Urothelium cell line (cell line): ENCODE results near the gene RPL10.
A peak's percentile ranks its signal among the peaks of the same experiment; 100 is the strongest.
"Not testable (repeated sequence)": the region's sequence is repeated elsewhere in the genome, so short reads cannot be mapped to it uniquely, and the experiment has no call there.

ENCODE experiments used
- DNase-seq: peaks from one replicate; pipeline ENCODE4 v3.0.0; 2011; ENCODE audit warnings: low spot score, mixed read lengths
- FAIRE-seq: peaks from 2 replicates; lab custom pipeline; 2011; peaks lifted over from hg19 to GRCh38; lab: Jason Lieb, UNC

The RPL10 gene

DNA sequence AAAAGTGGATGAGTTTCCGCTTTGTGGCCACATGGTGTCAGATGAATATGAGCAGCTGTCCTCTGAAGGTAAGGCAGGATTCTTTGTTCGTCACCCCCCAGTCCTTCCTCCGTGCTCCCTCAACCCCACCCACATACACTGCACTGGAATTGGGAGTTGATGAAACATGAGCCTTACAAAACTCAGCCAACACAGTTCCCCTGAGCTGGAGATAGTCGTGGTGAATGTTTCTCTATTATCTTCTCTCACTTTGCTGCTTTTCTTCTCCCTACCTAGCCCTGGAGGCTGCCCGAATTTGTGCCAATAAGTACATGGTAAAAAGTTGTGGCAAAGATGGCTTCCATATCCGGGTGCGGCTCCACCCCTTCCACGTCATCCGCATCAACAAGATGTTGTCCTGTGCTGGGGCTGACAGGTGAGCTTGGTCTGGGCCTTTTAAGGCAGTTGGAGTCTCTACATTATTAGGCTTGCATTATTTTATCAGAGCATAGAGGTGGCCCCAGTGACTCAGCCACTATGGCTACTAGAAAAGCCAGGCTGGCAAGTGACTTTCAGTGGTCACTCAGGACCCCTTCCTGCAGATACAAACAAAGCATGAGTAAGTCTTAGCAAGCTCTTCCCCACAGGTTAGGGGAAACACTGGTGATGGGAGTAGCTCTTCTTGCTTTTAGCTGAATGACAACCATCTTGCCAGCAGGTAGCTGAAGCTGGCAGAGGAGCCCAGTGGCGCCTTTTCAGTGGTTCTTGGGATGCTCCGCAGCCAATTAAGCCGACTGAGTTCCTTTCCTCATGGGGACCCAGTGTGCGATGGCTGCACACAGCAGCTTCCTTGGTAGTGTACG is 1.6 kb downstream of the RPL10 start:
- DNase-seq (no peak), FAIRE-seq (no peak)

DNA sequence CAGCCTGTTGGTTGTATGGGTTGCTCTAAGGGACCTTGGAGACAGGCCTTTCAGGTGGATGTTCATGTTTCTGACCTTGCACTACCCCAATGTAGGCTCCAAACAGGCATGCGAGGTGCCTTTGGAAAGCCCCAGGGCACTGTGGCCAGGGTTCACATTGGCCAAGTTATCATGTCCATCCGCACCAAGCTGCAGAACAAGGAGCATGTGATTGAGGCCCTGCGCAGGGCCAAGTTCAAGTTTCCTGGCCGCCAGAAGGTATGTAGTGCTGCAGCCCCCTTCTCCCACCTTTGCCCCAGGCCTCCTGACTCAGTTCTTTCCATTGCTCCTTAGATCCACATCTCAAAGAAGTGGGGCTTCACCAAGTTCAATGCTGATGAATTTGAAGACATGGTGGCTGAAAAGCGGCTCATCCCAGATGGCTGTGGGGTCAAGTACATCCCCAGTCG is 2.2 kb downstream of the RPL10 start:
- DNase-seq, FAIRE-seq: not testable (repeated sequence)

DNA sequence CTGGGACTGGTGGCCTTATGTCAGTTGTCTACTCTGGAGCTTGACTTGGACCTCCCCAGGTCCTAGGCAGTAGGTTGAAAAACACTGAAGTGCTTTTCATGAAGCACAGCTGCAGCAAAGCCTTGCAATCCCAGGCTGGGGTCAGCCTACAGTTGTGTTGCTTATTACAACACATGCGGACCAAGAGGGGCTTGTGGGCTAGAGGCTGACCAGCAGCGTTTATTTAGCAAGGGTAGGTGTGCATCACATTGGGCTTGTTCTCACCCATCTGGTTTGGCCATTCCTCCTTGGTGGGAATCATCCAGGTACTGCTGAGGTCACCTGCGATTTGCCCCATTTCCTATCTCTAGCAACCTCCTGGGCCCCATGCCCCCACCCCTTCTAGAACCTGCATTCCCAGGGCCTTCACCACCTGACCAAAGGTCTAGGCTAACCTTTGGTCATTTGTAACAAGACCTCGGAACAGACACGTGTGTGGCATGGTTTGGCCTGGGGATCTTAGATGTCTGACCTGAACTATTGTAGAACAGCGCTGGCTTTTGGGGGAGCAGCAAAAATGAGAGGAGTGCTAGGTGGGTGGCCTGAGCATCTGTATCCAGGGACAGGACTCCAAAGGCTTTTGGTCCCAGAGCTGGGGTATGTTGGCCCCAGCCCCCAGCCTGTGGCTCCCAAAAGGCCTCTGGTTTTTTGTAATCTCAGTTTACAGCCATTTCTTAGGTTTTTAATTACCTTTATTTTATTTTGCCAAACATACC is 3.0 kb downstream of the RPL10 start:
- FAIRE-seq, result no peak
- DNase-seq, result no peak

GRCh38 chrX:154401918-154402621 is 3.9 kb downstream of the RPL10 start:
- DNase-seq (no peak), FAIRE-seq (no peak)

- FAIRE-seq (no peak), DNase-seq (no peak)
Measured at GRCh38 chrX:154402622-154403127, 4.5 kb downstream of the RPL10 start.

- FAIRE-seq, result no peak
- no peak for DNase-seq
Measured at GRCh38 chrX:154403192-154403591, 5.0 kb downstream of the RPL10 start.

DNA sequence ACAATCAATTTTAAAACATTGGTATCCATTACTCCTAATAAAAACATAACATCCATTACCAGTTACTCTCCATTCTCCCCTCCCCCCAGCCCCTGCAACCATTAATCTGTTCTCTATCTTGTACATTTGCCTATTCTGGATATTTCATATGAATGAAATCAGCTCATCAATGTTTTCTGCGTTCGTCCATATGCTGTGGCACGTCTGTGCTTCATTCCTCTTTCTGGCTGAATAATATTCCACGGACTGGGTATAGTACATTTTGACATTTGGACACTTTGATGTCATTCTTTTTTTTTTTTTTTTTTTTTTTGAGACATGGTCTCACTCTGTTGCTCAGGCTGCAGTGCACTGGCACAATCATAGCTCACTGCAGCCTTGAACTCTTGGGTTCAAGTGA is 5.7 kb downstream of the RPL10 start:
- no peak for DNase-seq
- FAIRE-seq, result no peak

GRCh38 chrX:154404625-154405192 is 6.5 kb downstream of the RPL10 start:
- DNase-seq (no peak), FAIRE-seq (no peak)

- FAIRE-seq (no peak), DNase-seq (no peak)
Measured at GRCh38 chrX:154408659-154409221, 10.6 kb downstream of the RPL10 start.

GRCh38 chrX:154409222-154409871 is 11.2 kb downstream of the RPL10 start, which contains the start of gene DNASE1L1:
Gene DNASE1L1, minus strand, starts transcription at chrX:154409254. Its CDS starts 3,686 bp downstream, at chrX:154405568.
- DNase-seq (peak; percentile 91), FAIRE-seq (no peak)

- DNase-seq, result peak; percentile 64
- no peak for FAIRE-seq
Measured at GRCh38 chrX:154411981-154412340, 13.8 kb downstream of the RPL10 start.

GRCh38 chrX:154412468-154412867 is 14.3 kb downstream of the RPL10 start:
- no peak for FAIRE-seq
- DNase-seq, result no peak

GRCh38 chrX:154413142-154413541 is 15.0 kb downstream of the RPL10 start:
- FAIRE-seq, result no peak
- no peak for DNase-seq

DNA sequence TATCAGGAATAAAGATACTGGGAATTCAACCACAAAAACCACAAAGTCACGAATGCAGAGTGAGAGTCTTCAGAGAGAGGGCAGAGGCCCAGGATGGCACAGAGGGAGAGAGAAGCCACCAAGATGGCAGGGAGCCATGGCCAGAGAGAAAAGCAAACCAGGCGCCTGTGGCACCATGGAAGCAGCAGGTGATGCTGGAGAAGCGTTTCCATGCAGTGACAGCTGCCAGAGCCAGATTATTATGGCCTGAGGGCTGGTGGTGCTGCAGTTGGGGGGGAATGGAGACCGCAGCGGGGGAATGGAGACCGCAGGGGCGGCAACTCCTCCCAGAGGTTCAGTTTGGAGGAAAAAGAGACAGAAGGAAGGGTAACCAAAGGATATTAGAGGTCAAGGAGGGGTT is 19.0 kb downstream of the RPL10 start:
- FAIRE-seq (no peak), DNase-seq (no peak)

DNA sequence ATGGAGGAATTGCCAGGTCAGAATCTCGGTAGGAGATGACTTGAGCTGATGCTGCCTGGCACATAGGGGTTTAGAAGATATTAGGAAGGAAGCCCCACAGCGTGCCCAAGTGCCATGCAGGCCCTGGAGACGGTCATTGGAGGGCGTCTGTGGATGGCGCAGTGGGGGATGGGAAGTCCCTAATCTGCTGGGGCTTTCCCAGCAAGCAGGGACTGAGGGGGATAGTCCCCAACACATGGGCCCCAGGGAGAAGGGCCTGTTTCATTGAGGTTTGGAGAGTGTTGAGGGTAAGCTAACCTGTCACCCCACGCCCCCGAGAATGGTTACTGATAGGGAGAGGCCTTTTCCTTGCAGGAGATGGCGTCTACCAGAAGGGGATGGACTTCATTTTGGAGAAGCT is 21.0 kb downstream of the RPL10 start:
- no peak for DNase-seq
- no peak for FAIRE-seq

DNA sequence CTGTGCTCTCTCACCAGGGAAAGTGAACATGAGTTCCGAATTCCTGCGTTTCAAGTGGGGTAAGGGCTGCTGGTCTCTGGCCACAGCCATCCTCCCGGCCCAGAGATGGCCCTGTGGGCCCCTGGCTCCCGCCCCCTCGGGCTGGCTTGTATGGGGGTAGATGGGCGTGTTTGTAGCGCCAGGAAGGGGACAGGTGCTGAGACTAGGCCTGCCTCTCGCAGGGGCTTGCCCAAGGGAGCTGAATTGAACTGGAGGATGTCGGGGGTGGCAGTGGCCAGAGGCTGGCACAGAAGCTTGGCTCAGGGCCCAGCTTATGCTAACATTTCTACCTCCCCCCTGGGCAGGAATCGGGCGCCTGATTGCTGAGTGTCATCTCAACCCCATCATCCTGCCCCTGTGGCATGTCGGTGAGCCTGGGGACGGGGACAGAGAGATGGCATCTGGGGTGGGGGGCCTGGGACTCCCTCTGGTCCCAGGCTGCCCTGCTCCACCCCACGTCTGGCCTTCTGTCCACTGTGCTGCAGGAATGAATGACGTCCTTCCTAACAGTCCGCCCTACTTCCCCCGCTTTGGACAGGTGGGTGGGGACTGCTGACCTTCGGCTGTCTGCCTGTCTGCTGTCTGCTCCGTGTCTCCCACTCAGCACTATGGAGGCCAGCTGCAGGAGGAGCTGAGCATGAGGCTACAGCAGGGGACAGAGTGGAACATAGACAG is 21.7 kb downstream of the RPL10 start:
- DNase-seq (no peak), FAIRE-seq (no peak)

DNA sequence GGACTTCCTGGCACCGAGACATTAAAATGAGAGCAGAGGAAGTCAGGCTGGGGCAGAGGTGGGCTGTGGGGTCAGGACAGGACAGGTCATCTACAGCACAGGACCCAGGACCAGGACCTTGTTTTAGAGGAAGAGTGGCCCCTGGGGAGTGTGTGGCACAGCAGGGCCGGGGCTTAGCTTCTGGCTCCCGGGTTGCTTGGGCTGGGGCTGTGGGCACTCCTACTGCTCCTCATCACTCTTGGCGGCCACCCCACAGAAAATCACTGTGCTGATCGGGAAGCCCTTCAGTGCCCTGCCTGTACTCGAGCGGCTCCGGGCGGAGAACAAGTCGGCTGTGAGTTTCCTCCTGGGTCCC is 22.2 kb downstream of the RPL10 start:
- no peak for DNase-seq
- no peak for FAIRE-seq

DNA sequence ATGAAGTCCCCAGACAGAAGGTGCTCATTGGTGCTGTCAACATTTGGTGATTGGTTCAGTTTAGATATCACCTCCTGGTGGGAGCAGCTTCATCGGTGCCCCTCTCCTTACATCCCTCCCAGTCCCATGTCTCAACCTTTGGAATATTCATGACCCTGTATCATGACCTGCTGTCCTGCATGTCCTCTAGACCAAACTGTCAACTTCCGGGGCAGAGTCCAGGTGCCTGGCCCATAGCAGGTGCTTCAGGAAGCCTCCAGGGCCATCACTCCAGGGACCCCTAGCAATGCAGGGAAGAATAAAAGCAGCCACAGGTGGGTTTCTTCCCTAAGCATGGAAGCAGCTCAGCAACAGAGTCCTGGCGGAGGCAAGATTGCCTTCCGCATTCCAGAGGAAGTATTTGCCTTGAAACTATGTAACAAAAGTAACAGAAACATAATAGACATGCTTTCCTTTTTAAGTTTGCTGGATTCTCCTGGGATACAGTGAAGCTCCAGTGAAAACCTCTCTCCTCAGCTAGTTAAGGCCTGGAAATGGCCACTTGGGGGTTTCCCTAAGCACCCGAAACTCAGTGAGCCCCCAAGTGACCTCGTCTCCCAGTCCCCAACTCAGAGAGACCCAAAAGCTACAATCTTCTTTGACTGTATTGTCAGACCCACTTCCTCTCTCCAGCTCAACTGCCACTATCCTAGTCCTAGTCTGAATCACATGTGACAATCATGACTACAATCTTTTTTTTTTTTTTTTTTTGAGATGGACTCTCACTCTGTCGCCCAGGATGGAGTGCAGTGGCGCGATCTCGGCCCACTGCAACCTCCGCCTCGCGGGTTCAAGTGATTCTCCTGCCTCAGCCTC is 29.0 kb downstream of the RPL10 start:
- FAIRE-seq, result no peak
- DNase-seq, result no peak
